Gastroesophageal sphincter (tissue), 4 donors: Measurements from ENCODE around the gene SRRM4. TPM values are rescaled to one million over a fixed set of nuclear protein-coding genes. Genes with fewer than 3 reads are reported as not detected.

ENCODE experiments used
- ATAC-seq: fragments of 150-250 bp; one replicate; pipeline ENCODE4 v1.9.1; 2016; ENCODE audit warnings: mild to moderate bottlenecking, moderate library complexity
- H3K27ac ChIP-seq, 4 donors: fragments of 200-600 bp; sonication (generic) in 3 of 4; 1 replicate in 3 of 4; 2 replicates in 1 of 4; pipeline ENCODE4 v1.5.1; 2016 to 2019
- H3K27me3 ChIP-seq: fragments of 200-600 bp; sonication (generic); one replicate; pipeline ENCODE4 v1.5.1; 2019
- H3K36me3 ChIP-seq, 2 donors: fragments of 200-600 bp; sonication (generic); one replicate each; pipeline ENCODE4 v1.5.1; 2019; ENCODE audit warnings: control low read depth in 1 of 2
- H3K4me1 ChIP-seq, 3 donors: fragments of 200-600 bp; sonication (generic); 1 replicate in 2 of 3; 2 replicates in 1 of 3; pipeline ENCODE4 v1.5.1; 2016 to 2019; ENCODE audit warnings: control low read depth in 2 of 3
- H3K4me3 ChIP-seq, 2 donors: fragments of 200-600 bp; sonication (generic); one replicate each; pipeline ENCODE4 v1.5.1; 2019; ENCODE audit warnings: mild to moderate bottlenecking in 1 of 2, moderate library complexity in 1 of 2
- H3K9me3 ChIP-seq, 3 donors: fragments of 200-600 bp; sonication (generic); one replicate each; pipeline ENCODE4 v1.5.1; 2017 to 2019; ENCODE audit warnings: control low read depth in 2 of 3
- EP300 ChIP-seq: sonication (generic); formaldehyde crosslinking; IDR thresholded peaks from one replicate; pipeline ENCODE4 v1.6.1; 2017; ENCODE audit warnings: antibody characterized with exemption, mild to moderate bottlenecking
- POLR2A ChIP-seq, 2 donors: fragments of 450-650 bp; IDR thresholded peaks; one replicate each; pipeline ENCODE4 v1.6.1; 2017; ENCODE audit warnings: antibody characterized with exemption in 2 of 2, mild to moderate bottlenecking in 2 of 2, moderate library complexity in 1 of 2
- POLR2AphosphoS5 ChIP-seq: sonication (generic); formaldehyde crosslinking; IDR thresholded peaks from one replicate; pipeline ENCODE4 v1.6.1; 2017; ENCODE audit warnings: antibody characterized with exemption
- WGBS, 2 donors: methylation state at CpG; one replicate each; pipeline ENCODE4 v1.1.5; 2018; ENCODE audit warnings: low coverage in 1 of 2; 5-methylcytosine and 5-hydroxymethylcytosine counted together
- total RNA-seq, 4 donors: library from RNA; depleted of rRNA; stranded (reverse); fragments of >200 nt; gene quantifications; one replicate each; pipeline ENCODE4 v1.1.0, GENCODE V29; 2016
- TF ChIP-seq, protein P1 (sequence below), 4 experiments: fragments of 200-600 bp in 2 of 4; fragments of 450-650 bp in 2 of 4; sonication (generic) in 1 of 4; IDR thresholded peaks; one replicate each; pipeline ENCODE4 v1.5.1; 2017 to 2019; ENCODE audit warnings: antibody characterized with exemption in 4 of 4, mild to moderate bottlenecking in 2 of 4, moderate library complexity in 2 of 4

Gene SRRM4
- total RNA-seq, 4 donors from 2014 or later: 0.04 TPM; not detected in 3

- TF ChIP-seq EP300 (no peak), POLR2AphosphoS5 (no peak), POLR2A (IDR thresholded peaks at IDR 0.05) (no peak)
- TF ChIP-seq, protein P1, sequence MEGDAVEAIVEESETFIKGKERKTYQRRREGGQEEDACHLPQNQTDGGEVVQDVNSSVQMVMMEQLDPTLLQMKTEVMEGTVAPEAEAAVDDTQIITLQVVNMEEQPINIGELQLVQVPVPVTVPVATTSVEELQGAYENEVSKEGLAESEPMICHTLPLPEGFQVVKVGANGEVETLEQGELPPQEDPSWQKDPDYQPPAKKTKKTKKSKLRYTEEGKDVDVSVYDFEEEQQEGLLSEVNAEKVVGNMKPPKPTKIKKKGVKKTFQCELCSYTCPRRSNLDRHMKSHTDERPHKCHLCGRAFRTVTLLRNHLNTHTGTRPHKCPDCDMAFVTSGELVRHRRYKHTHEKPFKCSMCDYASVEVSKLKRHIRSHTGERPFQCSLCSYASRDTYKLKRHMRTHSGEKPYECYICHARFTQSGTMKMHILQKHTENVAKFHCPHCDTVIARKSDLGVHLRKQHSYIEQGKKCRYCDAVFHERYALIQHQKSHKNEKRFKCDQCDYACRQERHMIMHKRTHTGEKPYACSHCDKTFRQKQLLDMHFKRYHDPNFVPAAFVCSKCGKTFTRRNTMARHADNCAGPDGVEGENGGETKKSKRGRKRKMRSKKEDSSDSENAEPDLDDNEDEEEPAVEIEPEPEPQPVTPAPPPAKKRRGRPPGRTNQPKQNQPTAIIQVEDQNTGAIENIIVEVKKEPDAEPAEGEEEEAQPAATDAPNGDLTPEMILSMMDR (IDR thresholded peaks at IDR 0.05): no peak
- Histone ChIP-seq H3K27ac (no peak overlapping the region), H3K4me3 (no peak overlapping the region)
Measured at GRCh38 chr12:119153477-119154434, 172.4 kb downstream of the SRRM4 start.

GRCh38 chr12:119154435-119154818, 173.1 kb downstream of the SRRM4 start:
- H3K9me3 ChIP-seq: peaks cover 0 to 14% (median 0%) of the 10 kb centered on the region in 3 donors
- H3K4me3 ChIP-seq: no peak overlapping the region
- H3K4me1 ChIP-seq: peaks cover 0 to 8% (median 0%) of the 10 kb centered on the region in 3 donors
- 68% methylated on average over 3 of the region's 11 CpGs; no CpG with 5 or more reads in 1 of the 2 donors for WGBS, 2 donors
- H3K27ac ChIP-seq: no peak overlapping the region
- ATAC-seq: no peak
- TF ChIP-seq POLR2AphosphoS5 (no peak), POLR2A (IDR thresholded peaks at IDR 0.05) (no peak), EP300 (no peak)
- TF ChIP-seq, protein P1 (IDR thresholded peaks at IDR 0.05): no peak
- no peaks in the 10 kb centered on the region for H3K36me3 ChIP-seq
- H3K27me3 ChIP-seq: no peaks in the 10 kb centered on the region

More at GRCh38 chr12:119153477-119154434, 172.4 kb downstream of the SRRM4 start:
- peaks cover 0 to 8% (median 0%) of the 10 kb centered on the region in 3 donors for H3K4me1 ChIP-seq
- ATAC-seq: peak; percentile 50
- H3K27me3 ChIP-seq: no peaks in the 10 kb centered on the region
- peaks cover 0 to 14% (median 0%) of the 10 kb centered on the region in 3 donors for H3K9me3 ChIP-seq
- 36 to 53% methylated on average over 3 to 23 of the region's 49 CpGs for WGBS, 2 donors
- no peaks in the 10 kb centered on the region for H3K36me3 ChIP-seq

- Histone ChIP-seq H3K9me3 (peaks cover 0 to 4% (median 0%) of the 10 kb centered on the region in 3 donors), H3K36me3 (no peaks in the 10 kb centered on the region), H3K4me1 (peaks cover 0 to 8% (median 0%) of the 10 kb centered on the region in 3 donors), H3K27me3 (no peaks in the 10 kb centered on the region), H3K4me3 (no peak overlapping the region), H3K27ac (peak overlapping the region in 3 of 4 donors; percentile 35 to 44 (median 37))
- ATAC-seq: no peak
- TF ChIP-seq, protein P1 (IDR thresholded peaks at IDR 0.05): peak in 1 of 4 experiments; percentile 30
- no peak for TF ChIP-seq POLR2AphosphoS5
- no peak for TF ChIP-seq POLR2A (IDR thresholded peaks at IDR 0.05)
- 39 to 43% methylated on average over 3 to 6 of the region's 35 CpGs for WGBS, 2 donors
Measured at GRCh38 chr12:119156401-119157044, 175.2 kb downstream of the SRRM4 start.

- peaks cover 0 to 8% (median 0%) of the 10 kb centered on the region in 3 donors for H3K4me1 ChIP-seq
- no peak overlapping the region for H3K4me3 ChIP-seq
- 77% methylated on average over 4 of the region's 6 CpGs; no CpG with 5 or more reads in 1 of the 2 donors for WGBS, 2 donors
- ATAC-seq: peak; percentile 51
- H3K27ac ChIP-seq: peak overlapping the region in 2 of 4 donors; percentile 22
- H3K27me3 ChIP-seq: no peaks in the 10 kb centered on the region
- TF ChIP-seq POLR2AphosphoS5 (no peak), EP300 (no peak), POLR2A (IDR thresholded peaks at IDR 0.05) (no peak)
- TF ChIP-seq, protein P1 (IDR thresholded peaks at IDR 0.05): no peak
- no peaks in the 10 kb centered on the region for H3K36me3 ChIP-seq
- no peaks in the 10 kb centered on the region for H3K9me3 ChIP-seq
Measured at GRCh38 chr12:119157528-119157927, 176.2 kb downstream of the SRRM4 start.
